NCI-H2196 (cell line): ENCODE measurements around the gene TEAD2.

Source experiments
- DNase-seq: peaks from one replicate; lab custom pipeline; 2025; ENCODE audit not compliant: unreplicated experiment; lab: John Stamatoyannopoulos, UW

TEAD2 gene

GRCh38 chr19:49348305-49349189 lies 13.7 kb downstream of the TEAD2 start:
- no peak for DNase-seq

GRCh38 chr19:49347835-49348234 lies 14.4 kb downstream of the TEAD2 start:
- DNase-seq = peak; percentile 56

- DNase-seq = no peak
Observed at GRCh38 chr19:49347191-49347590, 15.0 kb downstream of the TEAD2 start.

GRCh38 chr19:49344505-49345423 lies 17.5 kb downstream of the TEAD2 start:
- no peak for DNase-seq

- no peak for DNase-seq
Observed at GRCh38 chr19:49343123-49343522, 19.1 kb downstream of the TEAD2 start.

GRCh38 chr19:49342291-49342721 lies 19.9 kb downstream of the TEAD2 start:
- DNase-seq = no peak

- DNase-seq = no peak
Observed at GRCh38 chr19:49340865-49341718, 21.1 kb downstream of the TEAD2 start.

- DNase-seq = peak; percentile 84
Observed at GRCh38 chr19:49340069-49340864, 21.9 kb downstream of the TEAD2 start.

GRCh38 chr19:49339301-49340068 lies 22.7 kb downstream of the TEAD2 start:
- peak; percentile 97 for DNase-seq

- DNase-seq = peak; percentile 89
Observed at GRCh38 chr19:49338691-49339300, 23.4 kb downstream of the TEAD2 start.

GRCh38 chr19:49338023-49338677 lies 24.1 kb downstream of the TEAD2 start:
- DNase-seq = no peak

- no peak for DNase-seq
Observed at GRCh38 chr19:49337267-49338022, 24.8 kb downstream of the TEAD2 start.

- DNase-seq = no peak
Observed at GRCh38 chr19:49336482-49337266, 25.5 kb downstream of the TEAD2 start.

- DNase-seq = no peak
Observed at GRCh38 chr19:49335784-49336481, 26.3 kb downstream of the TEAD2 start.

- no peak for DNase-seq
Observed at GRCh38 chr19:49335071-49335783, 27.0 kb downstream of the TEAD2 start, which contains the start of gene CD37. Gene CD37, plus strand, starts transcription at chr19:49335406. Its CDS starts 135 bp downstream, at chr19:49335541.
